ENCODE measurements around the gene TENM4.

- TF ChIP-seq CTCF (IDR thresholded peaks at IDR 0.05) (no peak), POLR2A (IDR thresholded peaks at IDR 0.05) (no peak)
Observed at GRCh38 chr11:79353706-79354105, 87.1 kb downstream of the TENM4 start.

Measured in Peyer's patch (tissue), 4 donors.